Hepatic stellate cell (primary cell): Measurements from ENCODE around the gene KIAA0513.

ENCODE experiments used
- DNase-seq: peaks from one replicate; pipeline ENCODE4 v3.0.0; 2011; ENCODE audit warnings: low spot score

The KIAA0513 gene

GRCh38 chr16:85072076-85072860 lies 44.7 kb downstream of the KIAA0513 start:
- no peak for DNase-seq

GRCh38 chr16:85072947-85073346 lies 45.4 kb downstream of the KIAA0513 start:
- no peak for DNase-seq

- no peak for DNase-seq
Observed at GRCh38 chr16:85074225-85074914, 46.8 kb downstream of the KIAA0513 start.

GRCh38 chr16:85075236-85075924 lies 47.8 kb downstream of the KIAA0513 start:
- DNase-seq = no peak

GRCh38 chr16:85077039-85077438 lies 49.4 kb downstream of the KIAA0513 start:
- DNase-seq = no peak

GRCh38 chr16:85077576-85078125 lies 50.1 kb downstream of the KIAA0513 start:
- DNase-seq = no peak

- no peak for DNase-seq
Observed at GRCh38 chr16:85078226-85078625, 50.6 kb downstream of the KIAA0513 start.

GRCh38 chr16:85078952-85079351 lies 51.4 kb downstream of the KIAA0513 start:
- no peak for DNase-seq

- no peak for DNase-seq
Observed at GRCh38 chr16:85079785-85080570, 52.4 kb downstream of the KIAA0513 start.

GRCh38 chr16:85081038-85081437 lies 53.4 kb downstream of the KIAA0513 start:
- DNase-seq = no peak

GRCh38 chr16:85081765-85082164 lies 54.2 kb downstream of the KIAA0513 start:
- DNase-seq = no peak

- DNase-seq = no peak
Observed at GRCh38 chr16:85082173-85083050, 54.8 kb downstream of the KIAA0513 start.

GRCh38 chr16:85083051-85083639 lies 55.5 kb downstream of the KIAA0513 start:
- DNase-seq = no peak

GRCh38 chr16:85084841-85085510 lies 57.4 kb downstream of the KIAA0513 start:
- no peak for DNase-seq

- no peak for DNase-seq
Observed at GRCh38 chr16:85085721-85086120, 58.1 kb downstream of the KIAA0513 start.

GRCh38 chr16:85086347-85087291 lies 59.0 kb downstream of the KIAA0513 start:
- peak; percentile 82 for DNase-seq

GRCh38 chr16:85087899-85088569 lies 60.4 kb downstream of the KIAA0513 start:
- no peak for DNase-seq

- DNase-seq = no peak
Observed at GRCh38 chr16:85088570-85089199, 61.1 kb downstream of the KIAA0513 start.
